ENCODE data around the gene ODF2. TPM values are rescaled to one million over a fixed set of nuclear protein-coding genes. Genes with fewer than 3 reads are reported as not detected.

The ODF2 gene
- total and polyA plus RNA-seq, 2 of the 8 experiments (the other 6 are each of a cell fraction or from before 2014, with no cell fraction given) = 5.6 to 17.9 TPM

DNA sequence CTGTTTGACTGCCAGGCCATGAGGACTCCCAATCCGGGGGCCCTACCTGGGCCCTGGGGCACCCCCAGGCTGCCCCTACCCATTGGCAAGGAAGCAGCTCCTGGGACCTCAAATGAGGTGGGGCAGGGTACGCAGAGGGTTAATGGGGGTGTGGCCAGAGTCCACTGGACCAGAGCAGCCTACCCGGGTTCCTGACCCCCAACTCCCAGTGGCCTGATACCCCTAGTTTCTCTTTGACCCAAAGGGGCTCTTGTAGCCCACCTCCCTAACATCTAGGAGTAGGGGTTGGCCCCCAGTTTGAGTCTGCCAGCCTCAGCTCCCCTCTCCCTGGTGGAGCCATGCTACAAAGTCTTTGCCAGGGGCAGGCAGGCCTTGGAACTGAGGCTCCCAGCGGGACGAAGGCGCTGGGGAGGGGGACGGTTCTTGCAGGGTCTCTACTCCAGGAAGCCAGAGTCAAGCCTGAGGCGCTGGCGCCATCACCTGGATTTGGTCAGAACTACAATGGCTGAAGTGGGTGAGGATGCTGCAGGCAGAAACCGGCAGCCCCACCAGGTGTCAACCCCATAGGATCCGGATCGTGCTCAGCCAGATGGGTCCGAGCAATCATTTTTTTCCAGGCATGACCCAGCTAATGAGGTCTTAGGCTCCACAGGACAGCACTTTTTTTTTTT lies 43.6 kb upstream of the ODF2 start:
- no peak overlapping the region for H2BK5ac ChIP-seq (ENCODE audit: low read depth, low read length)
- DNase-seq (ENCODE audit: low read depth in 1 of 2, low spot score in 2 of 2) (peak; percentile 87 to 100), FAIRE-seq (peak; percentile 52)
- no peak overlapping the region for H3K4ac ChIP-seq (replicated peaks; ENCODE audit: insufficient read length, low read depth, low read length)
- no peak overlapping the region for H3K14ac ChIP-seq (ENCODE audit: insufficient read length)
- peaks cover 13 to 37% (median 20%) of the 10 kb centered on the region in 4 experiments for H3K4me1 ChIP-seq (replicated peaks in 1 of 4; ENCODE audit: control insufficient read depth in 3 of 4, insufficient read depth in 4 of 4, low read length in 3 of 4)
- H3K27ac ChIP-seq (ENCODE audit: low read depth, low read length) = no peak overlapping the region
- H3K4me2 ChIP-seq (ENCODE audit: insufficient read depth in 1 of 2, low read depth in 2 of 2, low read length in 2 of 2) = peak overlapping the region in 1 of 2 experiments; percentile 58; a peak in 2 of 4 replicates
- no peak overlapping the region for H2AFZ ChIP-seq (ENCODE audit: low read length)
- no peak overlapping the region for H2AK5ac ChIP-seq (ENCODE audit: low read depth, low read length)
- no peaks in the 10 kb centered on the region for H4K20me1 ChIP-seq (replicated peaks in 1 of 2; ENCODE audit: control insufficient read depth in 1 of 2, insufficient read depth in 2 of 2, low read length in 2 of 2)
- no peak overlapping the region for H2BK20ac ChIP-seq (ENCODE audit: low read length)
- ChIA-PET POLR2A (ENCODE audit: partially characterized antibody) (interaction anchor here (0.9 to 3.3 kb wide), 8 partner anchors 18 to 81 kb away, joined by 3 to 24 read pairs (median 5); no protein-coding TSS in a partner anchor), CTCF (ENCODE audit: partially characterized antibody) (interaction anchor here (0.6 to 15.7 kb wide), 35 partner anchors 8 to 283 kb away, joined by 3 to 544 read pairs (median 5); partner anchors contain the start of genes CERCAM and URM1)
- no peak overlapping the region for H3K18ac ChIP-seq (ENCODE audit: extremely low read depth, low read length)
- H4K8ac ChIP-seq (ENCODE audit: extremely low read depth, insufficient read depth, low read length) = no peak overlapping the region
- H3K79me2 ChIP-seq (ENCODE audit: control insufficient read depth in 1 of 2, insufficient read depth in 2 of 2, low read length in 2 of 2) = no peaks in the 10 kb centered on the region
- no peaks in the 10 kb centered on the region for H3K23me2 ChIP-seq (ENCODE audit: low read depth, low read length)
- WGBS, 2 experiments (ENCODE audit: extremely low coverage in 1 of 2, insufficient coverage in 1 of 2, insufficient read length in 1 of 2, insufficient replicate concordance in 2 of 2, low coverage in 1 of 2, low lambda C conversion rate in 2 of 2, missing lambda C conversion rate in 1 of 2) = 32% methylated on average over 13 of the region's 13 CpGs; no CpG with 5 or more reads in 1 of the 2 experiments
- no peak overlapping the region for H3K56ac ChIP-seq (replicated peaks; ENCODE audit: insufficient read length, low read depth, low read length)
- peak overlapping the region in 1 of 4 experiments; percentile 31; a peak in 1 of 8 replicates for H3K4me3 ChIP-seq (ENCODE audit: extremely low read depth in 1 of 4, insufficient read depth in 2 of 4, low read depth in 3 of 4, low read length in 4 of 4)
- no peak overlapping the region for H2BK12ac ChIP-seq (ENCODE audit: low read depth, low read length)
- no peak overlapping the region for H3K23ac ChIP-seq (ENCODE audit: insufficient read length)
- H3K9me3 ChIP-seq (ENCODE audit: insufficient read depth in 2 of 2, low read depth in 1 of 2, low read length in 1 of 2) = peaks cover 0 to 3% of the 10 kb centered on the region in 2 experiments; a peak in 1 of 4 replicates
- peaks cover 38 to 67% (median 57%) of the 10 kb centered on the region in 4 experiments for H3K27me3 ChIP-seq (replicated peaks in 1 of 4; ENCODE audit: control insufficient read depth in 3 of 4, extremely low read depth in 1 of 4, insufficient read depth in 3 of 4, low read length in 3 of 4)
- H2BK120ac ChIP-seq (replicated peaks; ENCODE audit: low read depth, low read length) = no peak overlapping the region
- no peaks in the 10 kb centered on the region for H3K79me1 ChIP-seq (ENCODE audit: low read depth, low read length)
- no peak overlapping the region for H4K5ac ChIP-seq (ENCODE audit: insufficient read length, low read depth, low read length)
- no peak overlapping the region for H4K91ac ChIP-seq (replicated peaks; ENCODE audit: insufficient read length, low read length)
- H3K9ac ChIP-seq (replicated peaks in 1 of 4; ENCODE audit: extremely low read depth in 1 of 4, low read depth in 3 of 4, low read length in 3 of 4) = no peak overlapping the region
- no peaks in the 10 kb centered on the region for H3K36me3 ChIP-seq (ENCODE audit: control insufficient read depth in 2 of 4, insufficient read depth in 4 of 4, low read length in 3 of 4)
- H2BK15ac ChIP-seq (ENCODE audit: low read length) = no peak overlapping the region
- TF ChIP-seq MAX (IDR thresholded peaks at IDR 0.05) = peak; percentile 33; the same call in 1 of the 2 replicates
- peak; percentile 71; the same call in 1 of the 2 replicates for TF ChIP-seq GABPA (IDR thresholded peaks at IDR 0.05; ENCODE audit: borderline replicate concordance, insufficient read depth, low read length)
- TF ChIP-seq SRF (IDR thresholded peaks at IDR 0.05; ENCODE audit: low read depth, low read length) = 0 out of 2 replicates have a peak, but pooled peaks have one; percentile 11
- no peak for TF ChIP-seq SAP30 (IDR thresholded peaks at IDR 0.05; ENCODE audit: insufficient read depth, insufficient replicate concordance, low read length)
- peak; percentile 100 for TF ChIP-seq RAD21 (IDR thresholded peaks at IDR 0.05 in 1 of 2, conservative IDR thresholded peaks at IDR 0.05 in 1 of 2; ENCODE audit: low read depth in 2 of 2, low read length in 2 of 2)
- TF ChIP-seq YY1 (IDR thresholded peaks at IDR 0.05; ENCODE audit: low read depth, low read length) = peak; percentile 89; the same call in 1 of the 2 replicates
- TF ChIP-seq CBX5 (IDR thresholded peaks at IDR 0.05; ENCODE audit: low read depth, low read length) = no peak
- no peak for TF ChIP-seq CHD2 (IDR thresholded peaks at IDR 0.05; ENCODE audit: low read length)
- peak; percentile 47 to 55; a peak in 1 of 4 replicates for TF ChIP-seq SIN3A (conservative IDR thresholded peaks at IDR 0.05 in 1 of 2, IDR thresholded peaks at IDR 0.05 in 1 of 2; ENCODE audit: low read depth in 1 of 2, low read length in 2 of 2)
- TF ChIP-seq KDM4A (IDR thresholded peaks at IDR 0.05; ENCODE audit: low read depth, low read length, severe bottlenecking) = no peak
- no peak for TF ChIP-seq CBX8 (IDR thresholded peaks at IDR 0.05; ENCODE audit: borderline replicate concordance, low read depth, low read length)

Measured in H1 (cell line).